MM.1S (cell line): Measurements from ENCODE around the gene ZNF236.

ENCODE experiments used
- EZH2 ChIP-seq: fragments of 300-600 bp; sonication (generic); optimal IDR thresholded peaks from 2 replicates; pipeline ENCODE3; 2017; ENCODE audit warnings: low read depth, mild to moderate bottlenecking, antibody characterized with exemption, low read length, mixed read lengths
- EZH2phosphoT487 ChIP-seq: fragments of 300-600 bp; sonication (generic); IDR thresholded peaks from 2 replicates; pipeline ENCODE4 v1.6.1; 2018; ENCODE audit warnings: antibody characterized with exemption, low read length
- TF ChIP-seq, protein P1 (sequence below): fragments of 300-600 bp; sonication (generic); IDR thresholded peaks from 2 replicates; pipeline ENCODE4 v1.5.1; 2016; ENCODE audit warnings: antibody characterized with exemption, low read length, mixed read lengths

- TF ChIP-seq, protein P1, sequence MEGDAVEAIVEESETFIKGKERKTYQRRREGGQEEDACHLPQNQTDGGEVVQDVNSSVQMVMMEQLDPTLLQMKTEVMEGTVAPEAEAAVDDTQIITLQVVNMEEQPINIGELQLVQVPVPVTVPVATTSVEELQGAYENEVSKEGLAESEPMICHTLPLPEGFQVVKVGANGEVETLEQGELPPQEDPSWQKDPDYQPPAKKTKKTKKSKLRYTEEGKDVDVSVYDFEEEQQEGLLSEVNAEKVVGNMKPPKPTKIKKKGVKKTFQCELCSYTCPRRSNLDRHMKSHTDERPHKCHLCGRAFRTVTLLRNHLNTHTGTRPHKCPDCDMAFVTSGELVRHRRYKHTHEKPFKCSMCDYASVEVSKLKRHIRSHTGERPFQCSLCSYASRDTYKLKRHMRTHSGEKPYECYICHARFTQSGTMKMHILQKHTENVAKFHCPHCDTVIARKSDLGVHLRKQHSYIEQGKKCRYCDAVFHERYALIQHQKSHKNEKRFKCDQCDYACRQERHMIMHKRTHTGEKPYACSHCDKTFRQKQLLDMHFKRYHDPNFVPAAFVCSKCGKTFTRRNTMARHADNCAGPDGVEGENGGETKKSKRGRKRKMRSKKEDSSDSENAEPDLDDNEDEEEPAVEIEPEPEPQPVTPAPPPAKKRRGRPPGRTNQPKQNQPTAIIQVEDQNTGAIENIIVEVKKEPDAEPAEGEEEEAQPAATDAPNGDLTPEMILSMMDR, result no peak
- TF ChIP-seq EZH2 (no peak), EZH2phosphoT487 (no peak)
These were observed 5.1 kb downstream of the ZNF236 start for GRCh38 chr18:76827205-76828200.
